SK-N-SH treated with all-trans-retinoic acid at 6 μM for 48 hours (cell line): Measurements from ENCODE around the gene VASH1.
"Not testable (repeated sequence)": the region's sequence is repeated elsewhere in the genome, so short reads cannot be mapped to it uniquely, and the experiment has no call there.

ENCODE experiments used
- ATAC-seq: fragments of 200-7000 bp; cut with Tn5 transposase; 3 replicates; pipeline ENCODE4 v1.9.1; 2020; ENCODE audit warnings: mild to moderate bottlenecking, moderate library complexity
- BACH2 ChIP-seq: fragments of 250-450 bp; sonication (Bioruptor Pico); IDR thresholded peaks from 2 replicates; pipeline ENCODE4 v1.9.0; 2021; ENCODE audit warnings: mild to moderate bottlenecking, borderline replicate concordance
- CSDC2 ChIP-seq: fragments of 250-450 bp; sonication (Bioruptor Pico); IDR thresholded peaks from 2 replicates; pipeline ENCODE4 v1.5.0; 2020; ENCODE audit warnings: mild to moderate bottlenecking, moderate library complexity
- ESRRG ChIP-seq: fragments of 250-450 bp; sonication (Bioruptor Pico); IDR thresholded peaks from 2 replicates; pipeline ENCODE4 v1.6.1; 2021; ENCODE audit warnings: mild to moderate bottlenecking
- GLIS3 ChIP-seq: fragments of 250-450 bp; sonication (Bioruptor Pico); IDR thresholded peaks from 2 replicates; pipeline ENCODE4 v1.5.0; 2020; ENCODE audit warnings: mild to moderate bottlenecking, moderate library complexity
- ISL1 ChIP-seq: fragments of 250-450 bp; sonication (Bioruptor Pico); IDR thresholded peaks from 2 replicates; pipeline ENCODE4 v2.1.2; 2022; ENCODE audit warnings: mild to moderate bottlenecking, moderate library complexity
- OSR1 ChIP-seq: fragments of 250-450 bp; sonication (Bioruptor Pico); IDR thresholded peaks from 2 replicates; pipeline ENCODE4 v1.8.0; 2022; ENCODE audit warnings: moderate library complexity, mild to moderate bottlenecking, inconsistent platforms
- PPARA ChIP-seq: fragments of 250-450 bp; sonication (Bioruptor Pico); IDR thresholded peaks from 2 replicates; pipeline ENCODE4 v1.5.0; 2020; ENCODE audit warnings: mild to moderate bottlenecking, borderline replicate concordance
- RARB ChIP-seq: fragments of 250-450 bp; sonication (Bioruptor Pico); IDR thresholded peaks from 2 replicates; pipeline ENCODE4 v1.8.0; 2021; ENCODE audit warnings: mild to moderate bottlenecking, moderate library complexity
- ZC3H10 ChIP-seq: fragments of 250-450 bp; sonication (Bioruptor Pico); IDR thresholded peaks from 2 replicates; pipeline ENCODE4 v1.5.1; 2021; ENCODE audit warnings: mild to moderate bottlenecking, moderate library complexity
- ZFP3 ChIP-seq: fragments of 250-450 bp; sonication (Bioruptor Pico); IDR thresholded peaks from 2 replicates; pipeline ENCODE4 v1.5.0; 2020; ENCODE audit warnings: mild to moderate bottlenecking, moderate library complexity
- ZNF565 ChIP-seq: fragments of 450-650 bp; formaldehyde crosslinking; conservative IDR thresholded peaks from 2 replicates; pipeline ENCODE4 v1.5.0; 2020; ENCODE audit warnings: low read depth, mild to moderate bottlenecking, moderate library complexity
- ZNF70 ChIP-seq: fragments of 450-650 bp; formaldehyde crosslinking; IDR thresholded peaks from 2 replicates; pipeline ENCODE4 v1.5.0; 2020; ENCODE audit warnings: mild to moderate bottlenecking, moderate library complexity
- ZNF8 ChIP-seq: fragments of 450-650 bp; formaldehyde crosslinking; IDR thresholded peaks from 2 replicates; pipeline ENCODE4 v1.5.0; 2020; ENCODE audit warnings: mild to moderate bottlenecking, moderate library complexity
- TF ChIP-seq, protein P1 (sequence below): fragments of 250-450 bp; sonication (Bioruptor Pico); IDR thresholded peaks from 2 replicates; pipeline ENCODE4 v1.8.0; 2020; ENCODE audit warnings: mild to moderate bottlenecking, moderate library complexity, borderline replicate concordance
- TF ChIP-seq, protein P2 (sequence below): fragments of 250-450 bp; sonication (Bioruptor Pico); IDR thresholded peaks from 2 replicates; pipeline ENCODE4 v1.5.0; 2020; ENCODE audit warnings: mild to moderate bottlenecking, moderate library complexity
- TF ChIP-seq, protein P3 (sequence below): fragments of 250-450 bp; sonication (Bioruptor Pico); IDR thresholded peaks from 2 replicates; pipeline ENCODE4 v1.5.1; 2020; ENCODE audit warnings: low read depth, mild to moderate bottlenecking, moderate library complexity
- TF ChIP-seq, protein P4 (sequence below): fragments of 250-450 bp; sonication (Bioruptor Pico); IDR thresholded peaks from 2 replicates; pipeline ENCODE4 v1.8.0; 2021; ENCODE audit warnings: low read depth, mild to moderate bottlenecking, moderate library complexity, borderline replicate concordance
- TF ChIP-seq, protein P5 (sequence below): fragments of 250-450 bp; sonication (Bioruptor Pico); IDR thresholded peaks from 2 replicates; pipeline ENCODE4 v1.5.1; 2021; ENCODE audit warnings: mild to moderate bottlenecking, moderate library complexity

VASH1 gene

DNA sequence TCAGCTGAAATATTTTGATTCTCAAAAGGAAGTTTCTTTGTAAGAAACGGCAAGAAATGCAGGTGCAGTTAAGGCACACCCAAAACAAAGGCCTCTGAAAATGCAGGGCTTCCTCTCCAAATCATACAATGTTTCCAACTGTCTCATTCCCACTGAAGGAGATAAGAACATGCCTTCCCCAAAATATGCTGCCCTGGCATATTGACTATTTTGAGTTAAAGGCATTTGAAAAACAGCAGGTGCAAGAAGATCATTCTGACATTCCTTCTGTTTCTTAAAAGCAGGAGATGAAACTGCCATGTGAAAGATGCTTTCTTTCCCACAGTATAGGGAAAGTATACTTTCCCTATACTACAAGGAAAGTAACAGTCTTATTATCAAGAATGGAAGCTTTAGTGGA is 33.4 kb upstream of the VASH1 start:
- ATAC-seq: no peak
- TF ChIP-seq ISL1 (CRISPR knock-in tag) (no peak), BACH2 (CRISPR knock-in tag) (no peak), ZC3H10 (no peak), ZNF8 (CRISPR knock-in tag) (no peak), ZNF70 (CRISPR knock-in tag) (no peak), ESRRG (CRISPR knock-in tag) (no peak), ZFP3 (CRISPR knock-in tag) (no peak), OSR1 (CRISPR knock-in tag) (no peak)
- TF ChIP-seq, protein P1, sequence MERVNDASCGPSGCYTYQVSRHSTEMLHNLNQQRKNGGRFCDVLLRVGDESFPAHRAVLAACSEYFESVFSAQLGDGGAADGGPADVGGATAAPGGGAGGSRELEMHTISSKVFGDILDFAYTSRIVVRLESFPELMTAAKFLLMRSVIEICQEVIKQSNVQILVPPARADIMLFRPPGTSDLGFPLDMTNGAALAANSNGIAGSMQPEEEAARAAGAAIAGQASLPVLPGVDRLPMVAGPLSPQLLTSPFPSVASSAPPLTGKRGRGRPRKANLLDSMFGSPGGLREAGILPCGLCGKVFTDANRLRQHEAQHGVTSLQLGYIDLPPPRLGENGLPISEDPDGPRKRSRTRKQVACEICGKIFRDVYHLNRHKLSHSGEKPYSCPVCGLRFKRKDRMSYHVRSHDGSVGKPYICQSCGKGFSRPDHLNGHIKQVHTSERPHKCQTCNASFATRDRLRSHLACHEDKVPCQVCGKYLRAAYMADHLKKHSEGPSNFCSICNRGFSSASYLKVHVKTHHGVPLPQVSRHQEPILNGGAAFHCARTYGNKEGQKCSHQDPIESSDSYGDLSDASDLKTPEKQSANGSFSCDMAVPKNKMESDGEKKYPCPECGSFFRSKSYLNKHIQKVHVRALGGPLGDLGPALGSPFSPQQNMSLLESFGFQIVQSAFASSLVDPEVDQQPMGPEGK (CRISPR knock-in tag): no peak
- TF ChIP-seq, protein P2, sequence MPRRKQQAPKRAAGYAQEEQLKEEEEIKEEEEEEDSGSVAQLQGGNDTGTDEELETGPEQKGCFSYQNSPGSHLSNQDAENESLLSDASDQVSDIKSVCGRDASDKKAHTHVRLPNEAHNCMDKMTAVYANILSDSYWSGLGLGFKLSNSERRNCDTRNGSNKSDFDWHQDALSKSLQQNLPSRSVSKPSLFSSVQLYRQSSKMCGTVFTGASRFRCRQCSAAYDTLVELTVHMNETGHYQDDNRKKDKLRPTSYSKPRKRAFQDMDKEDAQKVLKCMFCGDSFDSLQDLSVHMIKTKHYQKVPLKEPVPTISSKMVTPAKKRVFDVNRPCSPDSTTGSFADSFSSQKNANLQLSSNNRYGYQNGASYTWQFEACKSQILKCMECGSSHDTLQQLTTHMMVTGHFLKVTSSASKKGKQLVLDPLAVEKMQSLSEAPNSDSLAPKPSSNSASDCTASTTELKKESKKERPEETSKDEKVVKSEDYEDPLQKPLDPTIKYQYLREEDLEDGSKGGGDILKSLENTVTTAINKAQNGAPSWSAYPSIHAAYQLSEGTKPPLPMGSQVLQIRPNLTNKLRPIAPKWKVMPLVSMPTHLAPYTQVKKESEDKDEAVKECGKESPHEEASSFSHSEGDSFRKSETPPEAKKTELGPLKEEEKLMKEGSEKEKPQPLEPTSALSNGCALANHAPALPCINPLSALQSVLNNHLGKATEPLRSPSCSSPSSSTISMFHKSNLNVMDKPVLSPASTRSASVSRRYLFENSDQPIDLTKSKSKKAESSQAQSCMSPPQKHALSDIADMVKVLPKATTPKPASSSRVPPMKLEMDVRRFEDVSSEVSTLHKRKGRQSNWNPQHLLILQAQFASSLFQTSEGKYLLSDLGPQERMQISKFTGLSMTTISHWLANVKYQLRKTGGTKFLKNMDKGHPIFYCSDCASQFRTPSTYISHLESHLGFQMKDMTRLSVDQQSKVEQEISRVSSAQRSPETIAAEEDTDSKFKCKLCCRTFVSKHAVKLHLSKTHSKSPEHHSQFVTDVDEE (CRISPR knock-in tag): no peak

DNA sequence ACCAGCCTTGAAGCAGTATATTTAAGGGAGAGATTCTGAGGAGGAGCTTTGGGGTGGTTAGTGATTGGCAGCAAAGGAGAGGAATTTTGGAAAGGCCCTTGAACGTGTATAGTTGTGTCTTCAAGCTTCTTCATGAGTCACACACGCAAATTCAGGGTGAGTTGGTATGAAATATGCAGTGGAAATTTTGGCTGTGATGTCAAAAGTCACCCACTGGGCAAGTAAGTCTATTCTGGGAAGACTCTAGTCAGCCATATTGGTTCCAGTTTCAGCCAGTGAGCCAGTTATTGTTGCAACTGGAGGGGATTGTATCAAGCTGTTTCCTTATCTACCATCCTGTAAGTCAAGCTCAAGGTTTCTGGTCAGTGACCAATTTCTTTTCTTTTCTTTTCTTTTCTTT is 32.0 kb upstream of the VASH1 start:
- ATAC-seq: no peak
- TF ChIP-seq ZNF565 (CRISPR knock-in tag): no peak

DNA sequence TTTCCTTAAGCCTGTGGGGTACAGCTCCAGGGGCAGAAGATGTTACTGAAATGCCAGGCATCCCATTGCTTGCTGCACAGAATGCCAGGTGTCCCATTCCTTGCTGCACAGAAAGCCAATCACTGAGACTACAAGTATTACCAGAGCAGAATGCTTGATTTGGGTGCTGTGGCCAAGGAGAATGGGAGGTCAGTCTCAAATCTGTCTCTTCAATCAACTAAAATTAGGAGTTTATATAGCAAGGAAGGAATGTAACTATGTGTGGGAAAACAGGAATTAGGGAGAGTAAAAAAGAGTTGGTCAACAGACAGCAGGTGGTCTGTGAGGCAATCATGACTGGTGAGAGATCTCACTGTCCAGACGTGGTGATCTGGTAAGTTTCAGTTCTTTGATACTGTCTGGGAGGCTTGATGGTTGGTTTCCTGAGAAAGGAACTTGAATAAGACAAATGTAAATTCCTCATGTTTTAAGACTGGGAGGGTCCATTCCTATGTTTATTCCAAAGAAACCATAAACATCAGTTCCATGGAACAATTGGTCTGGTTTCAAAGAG is 31.2 kb upstream of the VASH1 start:
- no peak for ATAC-seq
- TF ChIP-seq ISL1 (CRISPR knock-in tag): no peak
- TF ChIP-seq, protein P3, sequence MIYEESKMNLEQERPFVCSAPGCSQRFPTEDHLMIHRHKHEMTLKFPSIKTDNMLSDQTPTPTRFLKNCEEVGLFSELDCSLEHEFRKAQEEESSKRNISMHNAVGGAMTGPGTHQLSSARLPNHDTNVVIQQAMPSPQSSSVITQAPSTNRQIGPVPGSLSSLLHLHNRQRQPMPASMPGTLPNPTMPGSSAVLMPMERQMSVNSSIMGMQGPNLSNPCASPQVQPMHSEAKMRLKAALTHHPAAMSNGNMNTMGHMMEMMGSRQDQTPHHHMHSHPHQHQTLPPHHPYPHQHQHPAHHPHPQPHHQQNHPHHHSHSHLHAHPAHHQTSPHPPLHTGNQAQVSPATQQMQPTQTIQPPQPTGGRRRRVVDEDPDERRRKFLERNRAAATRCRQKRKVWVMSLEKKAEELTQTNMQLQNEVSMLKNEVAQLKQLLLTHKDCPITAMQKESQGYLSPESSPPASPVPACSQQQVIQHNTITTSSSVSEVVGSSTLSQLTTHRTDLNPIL (CRISPR knock-in tag): no peak
- TF ChIP-seq, protein P4, sequence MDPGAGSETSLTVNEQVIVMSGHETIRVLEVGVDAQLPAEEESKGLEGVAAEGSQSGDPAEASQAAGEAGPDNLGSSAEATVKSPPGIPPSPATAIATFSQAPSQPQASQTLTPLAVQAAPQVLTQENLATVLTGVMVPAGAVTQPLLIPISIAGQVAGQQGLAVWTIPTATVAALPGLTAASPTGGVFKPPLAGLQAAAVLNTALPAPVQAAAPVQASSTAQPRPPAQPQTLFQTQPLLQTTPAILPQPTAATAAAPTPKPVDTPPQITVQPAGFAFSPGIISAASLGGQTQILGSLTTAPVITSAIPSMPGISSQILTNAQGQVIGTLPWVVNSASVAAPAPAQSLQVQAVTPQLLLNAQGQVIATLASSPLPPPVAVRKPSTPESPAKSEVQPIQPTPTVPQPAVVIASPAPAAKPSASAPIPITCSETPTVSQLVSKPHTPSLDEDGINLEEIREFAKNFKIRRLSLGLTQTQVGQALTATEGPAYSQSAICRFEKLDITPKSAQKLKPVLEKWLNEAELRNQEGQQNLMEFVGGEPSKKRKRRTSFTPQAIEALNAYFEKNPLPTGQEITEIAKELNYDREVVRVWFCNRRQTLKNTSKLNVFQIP (CRISPR knock-in tag): no peak
- TF ChIP-seq, protein P5, sequence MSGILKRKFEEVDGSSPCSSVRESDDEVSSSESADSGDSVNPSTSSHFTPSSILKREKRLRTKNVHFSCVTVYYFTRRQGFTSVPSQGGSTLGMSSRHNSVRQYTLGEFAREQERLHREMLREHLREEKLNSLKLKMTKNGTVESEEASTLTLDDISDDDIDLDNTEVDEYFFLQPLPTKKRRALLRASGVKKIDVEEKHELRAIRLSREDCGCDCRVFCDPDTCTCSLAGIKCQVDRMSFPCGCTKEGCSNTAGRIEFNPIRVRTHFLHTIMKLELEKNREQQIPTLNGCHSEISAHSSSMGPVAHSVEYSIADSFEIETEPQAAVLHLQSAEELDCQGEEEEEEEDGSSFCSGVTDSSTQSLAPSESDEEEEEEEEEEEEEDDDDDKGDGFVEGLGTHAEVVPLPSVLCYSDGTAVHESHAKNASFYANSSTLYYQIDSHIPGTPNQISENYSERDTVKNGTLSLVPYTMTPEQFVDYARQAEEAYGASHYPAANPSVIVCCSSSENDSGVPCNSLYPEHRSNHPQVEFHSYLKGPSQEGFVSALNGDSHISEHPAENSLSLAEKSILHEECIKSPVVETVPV (CRISPR knock-in tag): no peak

DNA sequence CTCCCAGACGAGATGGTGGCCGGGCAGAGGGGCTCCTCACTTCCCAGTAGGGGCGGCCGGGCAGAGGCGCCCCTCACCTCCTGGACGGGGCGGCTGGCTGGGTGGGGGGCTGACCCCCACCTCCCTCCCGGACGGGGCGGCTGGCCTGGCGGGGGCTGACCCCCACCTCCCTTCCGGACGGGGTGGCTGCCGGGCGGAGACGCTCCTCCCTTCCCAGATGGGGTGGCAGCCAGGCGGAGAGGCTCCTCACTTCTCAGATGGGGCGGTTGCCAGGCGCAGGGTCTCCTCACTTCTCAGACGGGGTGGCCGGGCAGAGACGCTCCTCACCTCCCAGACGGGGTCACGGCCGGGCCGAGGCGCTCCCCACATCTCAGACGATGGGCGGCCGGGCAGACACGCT is 26.8 kb upstream of the VASH1 start:
- not testable (repeated sequence) for ATAC-seq

DNA sequence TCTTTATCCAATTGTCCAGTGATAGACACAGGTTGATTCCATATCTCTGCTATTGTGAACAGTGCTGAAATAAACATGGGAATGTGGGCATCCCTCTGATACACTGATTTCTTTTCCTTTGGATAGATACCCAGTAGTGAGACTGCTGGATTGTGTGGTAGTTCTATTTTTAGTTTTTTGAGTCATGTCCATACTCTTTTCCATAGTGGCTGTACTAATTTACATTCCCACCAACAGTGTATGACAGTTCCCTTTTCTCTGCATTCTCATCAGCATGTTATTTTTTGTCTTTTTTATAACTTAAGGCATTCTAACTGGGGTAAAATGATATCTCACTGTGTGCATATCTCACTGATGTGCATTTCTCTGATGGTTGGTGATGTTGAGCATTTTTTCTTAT is 24.8 kb upstream of the VASH1 start:
- ATAC-seq: no peak
- TF ChIP-seq RARB (CRISPR knock-in tag): no peak
- no peak for TF ChIP-seq OSR1 (CRISPR knock-in tag)
- TF ChIP-seq ESRRG (CRISPR knock-in tag): no peak
- TF ChIP-seq CSDC2 (CRISPR knock-in tag): no peak
- TF ChIP-seq PPARA (CRISPR knock-in tag): no peak
- no peak for TF ChIP-seq GLIS3
- no peak for TF ChIP-seq ZC3H10
- TF ChIP-seq, protein P2 (CRISPR knock-in tag): no peak
- TF ChIP-seq, protein P1 (CRISPR knock-in tag): no peak
- no peak for TF ChIP-seq ZNF70 (CRISPR knock-in tag)
- no peak for TF ChIP-seq ZFP3 (CRISPR knock-in tag)
